ENCODE results near the gene TMEM109.

TMEM109 gene

GRCh38 chr11:60870733-60871377, 43.1 kb upstream of the TMEM109 start:
- H3K4me3 ChIP-seq (ENCODE audit: low read length) = no peak overlapping the region
- H3K9ac ChIP-seq (ENCODE audit: low read length) = no peak overlapping the region
- no peak for TF ChIP-seq CTCF (IDR thresholded peaks at IDR 0.05; ENCODE audit: low read depth, low read length)
- no peak for TF ChIP-seq EZH2phosphoT487 (IDR thresholded peaks at IDR 0.05; ENCODE audit: low read depth)
- H3K4me2 ChIP-seq (ENCODE audit: low read length) = no peak overlapping the region
- H3K4me1 ChIP-seq (ENCODE audit: low read length) = no peaks in the 10 kb centered on the region
- H3K9me3 ChIP-seq (ENCODE audit: insufficient read depth, low read length) = no peaks in the 10 kb centered on the region
- no peak overlapping the region for H3K27ac ChIP-seq (ENCODE audit: low read length)
- H3K79me2 ChIP-seq (ENCODE audit: low read length) = no peaks in the 10 kb centered on the region
- H3K27me3 ChIP-seq (ENCODE audit: low read depth, low read length) = no peaks in the 10 kb centered on the region
- peaks cover 3% of the 10 kb centered on the region for H3K36me3 ChIP-seq (replicated peaks; ENCODE audit: low read depth, low read length)
- no peaks in the 10 kb centered on the region for H4K20me1 ChIP-seq (ENCODE audit: insufficient read depth, low read length)
- no peak overlapping the region for H2AFZ ChIP-seq (ENCODE audit: low read depth, low read length)

GRCh38 chr11:60871378-60872061, 42.4 kb upstream of the TMEM109 start:
- Histone ChIP-seq H3K27ac (ENCODE audit: low read length) (no peak overlapping the region), H3K4me2 (ENCODE audit: low read length) (no peak overlapping the region)

GRCh38 chr11:60872124-60872960, 41.6 kb upstream of the TMEM109 start:
- no peak overlapping the region for H3K4me2 ChIP-seq (ENCODE audit: low read length)
- no peak overlapping the region for H2AFZ ChIP-seq (ENCODE audit: low read depth, low read length)
- H4K20me1 ChIP-seq (ENCODE audit: insufficient read depth, low read length) = no peaks in the 10 kb centered on the region
- no peaks in the 10 kb centered on the region for H3K79me2 ChIP-seq (ENCODE audit: low read length)
- no peaks in the 10 kb centered on the region for H3K27me3 ChIP-seq (ENCODE audit: low read depth, low read length)
- no peak overlapping the region for H3K4me3 ChIP-seq (ENCODE audit: low read length)
- H3K36me3 ChIP-seq (replicated peaks; ENCODE audit: low read depth, low read length) = peaks cover 3% of the 10 kb centered on the region
- TF ChIP-seq EZH2phosphoT487 (IDR thresholded peaks at IDR 0.05; ENCODE audit: low read depth) = no peak
- no peak for TF ChIP-seq CTCF (IDR thresholded peaks at IDR 0.05; ENCODE audit: low read depth, low read length)
- H3K9ac ChIP-seq (ENCODE audit: low read length) = no peak overlapping the region
- no peaks in the 10 kb centered on the region for H3K4me1 ChIP-seq (ENCODE audit: low read length)
- no peak overlapping the region for H3K27ac ChIP-seq (ENCODE audit: low read length)
- no peaks in the 10 kb centered on the region for H3K9me3 ChIP-seq (ENCODE audit: insufficient read depth, low read length)

More at GRCh38 chr11:60871378-60872061, 42.4 kb upstream of the TMEM109 start:
- TF ChIP-seq EZH2phosphoT487 (IDR thresholded peaks at IDR 0.05; ENCODE audit: low read depth) = no peak
- no peak for TF ChIP-seq CTCF (IDR thresholded peaks at IDR 0.05; ENCODE audit: low read depth, low read length)
- Histone ChIP-seq H3K36me3 (replicated peaks; ENCODE audit: low read depth, low read length) (peaks cover 3% of the 10 kb centered on the region), H3K4me3 (ENCODE audit: low read length) (no peak overlapping the region), H3K79me2 (ENCODE audit: low read length) (no peaks in the 10 kb centered on the region), H3K4me1 (ENCODE audit: low read length) (no peaks in the 10 kb centered on the region), H2AFZ (ENCODE audit: low read depth, low read length) (no peak overlapping the region), H3K9ac (ENCODE audit: low read length) (no peak overlapping the region), H3K27me3 (ENCODE audit: low read depth, low read length) (no peaks in the 10 kb centered on the region), H3K9me3 (ENCODE audit: insufficient read depth, low read length) (no peaks in the 10 kb centered on the region), H4K20me1 (ENCODE audit: insufficient read depth, low read length) (no peaks in the 10 kb centered on the region)

All from OCI-LY3 (cell line).